Right lobe of liver (tissue), 4 donors: ENCODE results near the gene WNT7A.
"Not testable (repeated sequence)": the region's sequence is repeated elsewhere in the genome, so short reads cannot be mapped to it uniquely, and the experiment has no call there.

Experiments used
- CTCF ChIP-seq, 4 donors: fragments of 200-600 bp in 3 of 4; fragments of 450-650 bp in 1 of 4; IDR thresholded peaks; one replicate each; pipeline versions ENCODE4 v1.5.1 to v1.8.0; 2016 to 2022; ENCODE audit warnings: antibody characterized with exemption in 4 of 4, mild to moderate bottlenecking in 2 of 4
- POLR2A ChIP-seq: fragments of 450-650 bp; IDR thresholded peaks from one replicate; pipeline ENCODE4 v1.6.1; 2017; ENCODE audit warnings: antibody characterized with exemption, mild to moderate bottlenecking
- donor health status: DM: no; HTN: no; CAD: no.
- donor health status: DM: no; HTN: no; CAD: no.
- donor health status: DM: no; HTN: yes; CAD: no.

GRCh38 chr3:13856628-13857027, 23.2 kb downstream of the WNT7A start:
- not testable (repeated sequence) for TF ChIP-seq CTCF (IDR thresholded peaks at IDR 0.05); POLR2A
